ENCODE data around the gene KRTAP10-5.

DNA sequence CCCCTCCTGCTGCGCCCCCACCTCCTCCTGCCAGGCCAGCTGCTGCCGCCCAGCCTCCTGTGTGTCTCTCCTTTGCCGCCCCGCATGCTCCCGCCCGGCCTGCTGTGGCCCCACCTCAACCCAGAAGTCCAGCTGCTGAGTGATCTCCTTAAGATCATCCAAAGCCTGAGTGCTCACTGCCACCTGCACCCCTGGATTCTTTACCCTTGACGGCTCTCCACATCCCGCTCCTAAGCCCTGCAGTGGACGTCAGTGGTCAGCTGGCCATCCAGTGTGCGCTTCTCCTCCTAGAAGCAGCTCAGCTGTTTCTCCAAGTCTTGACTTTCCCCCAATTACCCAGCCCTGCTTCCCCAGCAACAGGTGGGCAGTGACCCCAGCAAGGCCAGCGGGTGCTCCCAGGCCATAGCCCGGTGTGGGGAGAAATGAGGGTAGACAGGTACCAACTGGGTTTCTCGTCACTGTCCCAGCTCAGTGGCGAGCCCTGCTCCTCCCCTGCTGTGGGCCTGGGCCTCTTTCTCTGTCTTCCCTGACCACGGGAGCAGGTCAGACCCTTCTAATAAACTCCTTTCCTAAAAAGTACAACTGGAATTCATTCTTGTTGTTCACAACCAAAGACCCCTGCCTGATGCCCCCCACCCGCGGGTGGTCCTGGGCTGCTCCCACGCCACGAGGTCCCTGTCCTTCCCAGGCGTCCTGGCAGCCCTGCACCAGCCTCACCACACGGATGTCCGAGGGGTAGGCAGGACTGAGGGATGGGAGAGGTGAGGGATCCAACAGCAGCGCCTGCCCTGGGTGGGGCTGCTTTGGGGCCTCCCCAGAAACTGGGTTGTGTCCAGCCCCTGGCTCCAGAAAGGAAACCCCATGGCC is 21.4 kb upstream of the KRTAP10-5 start:
- TF ChIP-seq, protein P1, sequence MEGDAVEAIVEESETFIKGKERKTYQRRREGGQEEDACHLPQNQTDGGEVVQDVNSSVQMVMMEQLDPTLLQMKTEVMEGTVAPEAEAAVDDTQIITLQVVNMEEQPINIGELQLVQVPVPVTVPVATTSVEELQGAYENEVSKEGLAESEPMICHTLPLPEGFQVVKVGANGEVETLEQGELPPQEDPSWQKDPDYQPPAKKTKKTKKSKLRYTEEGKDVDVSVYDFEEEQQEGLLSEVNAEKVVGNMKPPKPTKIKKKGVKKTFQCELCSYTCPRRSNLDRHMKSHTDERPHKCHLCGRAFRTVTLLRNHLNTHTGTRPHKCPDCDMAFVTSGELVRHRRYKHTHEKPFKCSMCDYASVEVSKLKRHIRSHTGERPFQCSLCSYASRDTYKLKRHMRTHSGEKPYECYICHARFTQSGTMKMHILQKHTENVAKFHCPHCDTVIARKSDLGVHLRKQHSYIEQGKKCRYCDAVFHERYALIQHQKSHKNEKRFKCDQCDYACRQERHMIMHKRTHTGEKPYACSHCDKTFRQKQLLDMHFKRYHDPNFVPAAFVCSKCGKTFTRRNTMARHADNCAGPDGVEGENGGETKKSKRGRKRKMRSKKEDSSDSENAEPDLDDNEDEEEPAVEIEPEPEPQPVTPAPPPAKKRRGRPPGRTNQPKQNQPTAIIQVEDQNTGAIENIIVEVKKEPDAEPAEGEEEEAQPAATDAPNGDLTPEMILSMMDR (IDR thresholded peaks at IDR 0.05): no peak
- TF ChIP-seq POLR2A (IDR thresholded peaks at IDR 0.05; ENCODE audit: low read length): no peak
- no peak for TF ChIP-seq CHD2 (IDR thresholded peaks at IDR 0.05; ENCODE audit: low read length, partially characterized antibody)
